Measurements from ENCODE around the gene PRELID2.

PRELID2 gene

GRCh38 chr5:145737578-145737977 is 97.6 kb downstream of the PRELID2 start:
- TF ChIP-seq FOXP2 (optimal IDR thresholded peaks at IDR 0.05; ENCODE audit: borderline replicate concordance, extremely low read depth, extremely low read length, insufficient read depth) (no peak), POLR2AphosphoS5 (IDR thresholded peaks at IDR 0.05; ENCODE audit: low read depth, low read length) (no peak), SIN3A (IDR thresholded peaks at IDR 0.05; ENCODE audit: borderline replicate concordance, insufficient read depth, low read length) (no peak), TAF1 (IDR thresholded peaks at IDR 0.05; ENCODE audit: borderline replicate concordance, insufficient read depth, low read length) (no peak), REST (IDR thresholded peaks at IDR 0.05; ENCODE audit: insufficient read depth in 1 of 2, low read depth in 2 of 2, low read length in 2 of 2) (no peak)

GRCh38 chr5:145723516-145723915 is 111.6 kb downstream of the PRELID2 start:
- no peak for TF ChIP-seq POLR2AphosphoS5 (IDR thresholded peaks at IDR 0.05; ENCODE audit: low read depth, low read length)
- TF ChIP-seq REST (IDR thresholded peaks at IDR 0.05; ENCODE audit: insufficient read depth in 1 of 2, low read depth in 2 of 2, low read length in 2 of 2) = no peak
- TF ChIP-seq FOXP2 (optimal IDR thresholded peaks at IDR 0.05; ENCODE audit: borderline replicate concordance, extremely low read depth, extremely low read length, insufficient read depth) = no peak
- TF ChIP-seq SIN3A (IDR thresholded peaks at IDR 0.05; ENCODE audit: borderline replicate concordance, insufficient read depth, low read length) = no peak
- no peak for TF ChIP-seq TAF1 (IDR thresholded peaks at IDR 0.05; ENCODE audit: borderline replicate concordance, insufficient read depth, low read length)

GRCh38 chr5:145718956-145719355 is 116.2 kb downstream of the PRELID2 start:
- TF ChIP-seq FOXP2 (optimal IDR thresholded peaks at IDR 0.05; ENCODE audit: borderline replicate concordance, extremely low read depth, extremely low read length, insufficient read depth) = no peak
- TF ChIP-seq POLR2AphosphoS5 (IDR thresholded peaks at IDR 0.05; ENCODE audit: low read depth, low read length) = no peak
- no peak for TF ChIP-seq SIN3A (IDR thresholded peaks at IDR 0.05; ENCODE audit: borderline replicate concordance, insufficient read depth, low read length)
- TF ChIP-seq REST (IDR thresholded peaks at IDR 0.05; ENCODE audit: insufficient read depth in 1 of 2, low read depth in 2 of 2, low read length in 2 of 2) = no peak
- no peak for TF ChIP-seq TAF1 (IDR thresholded peaks at IDR 0.05; ENCODE audit: borderline replicate concordance, insufficient read depth, low read length)

GRCh38 chr5:145715412-145715811 is 119.7 kb downstream of the PRELID2 start:
- TF ChIP-seq SIN3A (IDR thresholded peaks at IDR 0.05; ENCODE audit: borderline replicate concordance, insufficient read depth, low read length) (no peak), TAF1 (IDR thresholded peaks at IDR 0.05; ENCODE audit: borderline replicate concordance, insufficient read depth, low read length) (no peak), FOXP2 (optimal IDR thresholded peaks at IDR 0.05; ENCODE audit: borderline replicate concordance, extremely low read depth, extremely low read length, insufficient read depth) (no peak), POLR2AphosphoS5 (IDR thresholded peaks at IDR 0.05; ENCODE audit: low read depth, low read length) (no peak), REST (IDR thresholded peaks at IDR 0.05; ENCODE audit: insufficient read depth in 1 of 2, low read depth in 2 of 2, low read length in 2 of 2) (no peak)

GRCh38 chr5:145712245-145712644 is 122.9 kb downstream of the PRELID2 start:
- TF ChIP-seq TAF1 (IDR thresholded peaks at IDR 0.05; ENCODE audit: borderline replicate concordance, insufficient read depth, low read length) = no peak
- TF ChIP-seq REST (IDR thresholded peaks at IDR 0.05; ENCODE audit: insufficient read depth in 1 of 2, low read depth in 2 of 2, low read length in 2 of 2) = no peak

Measured in PFSK-1 (cell line).